Stomach (tissue), 9 donors: Measurements from ENCODE around the gene C20orf202. TPM values are rescaled to one million over a fixed set of nuclear protein-coding genes. Genes with fewer than 3 reads are reported as not detected.

Experiments used
- DNase-seq, 2 donors: peaks; one replicate each; pipeline versions ENCODE4 v3.0.0 to v3.0.0-alpha.2; 2013 to 2019
- H3K27ac ChIP-seq, 5 donors: fragments of 200-600 bp in 4 of 5; sonication (generic) in 4 of 5; one replicate each; pipeline ENCODE4 v1.5.1; 2013 to 2019; ENCODE audit warnings: mild to moderate bottlenecking in 1 of 5, moderate library complexity in 1 of 5
- H3K27me3 ChIP-seq, 3 donors: fragments of 200-600 bp; sonication (generic); one replicate each; pipeline ENCODE4 v1.5.1; 2017 to 2019; ENCODE audit warnings: mixed run types in 1 of 3
- H3K36me3 ChIP-seq, 4 donors: fragments of 200-600 bp; sonication (generic); 1 replicate in 3 of 4; 2 replicates in 1 of 4; pipeline ENCODE4 v1.5.1; 2016 to 2019
- H3K4me1 ChIP-seq, 4 donors: fragments of 200-600 bp; sonication (generic); one replicate each; pipeline ENCODE4 v1.5.1; 2016 to 2019
- H3K4me3 ChIP-seq, 4 donors: fragments of 200-600 bp; sonication (generic) in 3 of 4; one replicate each; pipeline ENCODE4 v1.5.1; 2016 to 2019; ENCODE audit warnings: mild to moderate bottlenecking in 1 of 4
- H3K9me3 ChIP-seq, 4 donors: fragments of 200-600 bp; sonication (generic); one replicate each; pipeline ENCODE4 v1.5.1; 2016 to 2019
- EP300 ChIP-seq: sonication (generic); formaldehyde crosslinking; IDR thresholded peaks from one replicate; pipeline ENCODE4 v1.6.1; 2017; ENCODE audit warnings: antibody characterized with exemption
- POLR2A ChIP-seq, 4 donors: fragments of 450-650 bp; IDR thresholded peaks; one replicate each; pipeline ENCODE4 v1.6.1; 2016; ENCODE audit warnings: antibody characterized with exemption in 4 of 4, control low read depth in 2 of 4, mild to moderate bottlenecking in 1 of 4, moderate library complexity in 1 of 4
- POLR2AphosphoS5 ChIP-seq, 3 donors: sonication (generic); formaldehyde crosslinking; IDR thresholded peaks; one replicate each; pipeline ENCODE4 v1.6.1; 2016; ENCODE audit warnings: antibody characterized with exemption in 3 of 3
- WGBS, 5 donors: extraction: QIAGEN DNeasy Blood & Tissue Kit in 3 of 5; methylation state at CpG; one replicate each; pipeline versions ENCODE4 v1.1.5 to v1.1.7; 2013 to 2018; 5-methylcytosine and 5-hydroxymethylcytosine counted together
- intact Hi-C: fragments of 100-400 bp; cut with DNase I; formaldehyde crosslinking; loops from one replicate; pipeline ENCODE4 v1.15.1; 2023; ENCODE audit warnings: low total_unique reads
- polyA plus RNA-seq, 3 donors: library from polyadenylated mRNA; stranded (reverse); fragments of 200-250 nt; gene quantifications; one replicate each; pipeline ENCODE4 v1.2.3, GENCODE V29; 2013
- total RNA-seq, 5 donors: library from RNA; depleted of rRNA; stranded (reverse); fragments of >200 nt; gene quantifications; one replicate each; pipeline versions ENCODE4 v1.1.0 to v1.2.3, GENCODE V29; 2014 to 2016
- TF ChIP-seq, protein P1 (sequence below), 7 experiments: fragments of 450-650 bp in 4 of 7; fragments of 200-600 bp in 3 of 7; sonication (generic) in 3 of 7; IDR thresholded peaks; one replicate each; pipeline ENCODE4 v1.5.1; 2016 to 2019; ENCODE audit warnings: antibody characterized with exemption in 7 of 7, control low read depth in 2 of 7, mild to moderate bottlenecking in 1 of 7
- donor health status: healthy with polysubstance abuse.
- donor health status: Bipolar disorder and iron deficiency.
- donor health status: healthy.

The C20orf202 gene
- total and polyA plus RNA-seq, 8 donors, result 0.05 TPM; not detected in 7

DNA sequence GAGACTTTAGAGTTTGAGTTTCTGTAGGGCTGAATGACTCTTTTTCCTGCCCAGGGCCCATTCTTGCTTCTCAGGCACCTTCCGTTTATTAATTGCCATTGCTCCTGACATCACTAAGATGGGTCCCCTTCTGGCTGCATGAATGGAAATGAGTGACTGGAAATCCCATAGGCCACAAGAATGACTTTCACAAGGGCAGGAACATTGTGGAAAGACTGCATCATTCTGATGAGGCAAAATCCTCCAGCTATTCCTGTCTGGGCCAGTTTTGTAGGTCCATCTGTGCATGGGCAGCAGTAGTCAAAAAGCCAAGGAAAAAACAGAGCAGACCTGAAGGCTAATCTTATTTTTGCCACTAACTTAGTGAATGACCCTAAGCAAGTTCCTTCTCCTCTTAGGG is 37.7 kb upstream of the C20orf202 start:
- Histone ChIP-seq H3K9me3 (no peaks in the 10 kb centered on the region), H3K4me1 (no peaks in the 10 kb centered on the region), H3K27me3 (no peaks in the 10 kb centered on the region), H3K27ac (no peak overlapping the region), H3K36me3 (peaks cover 78 to 100% (median 99%) of the 10 kb centered on the region in 4 donors), H3K4me3 (no peak overlapping the region)
- no peak for DNase-seq
- TF ChIP-seq POLR2A (IDR thresholded peaks at IDR 0.05), result no peak
- no peak for TF ChIP-seq EP300
- TF ChIP-seq, protein P1, sequence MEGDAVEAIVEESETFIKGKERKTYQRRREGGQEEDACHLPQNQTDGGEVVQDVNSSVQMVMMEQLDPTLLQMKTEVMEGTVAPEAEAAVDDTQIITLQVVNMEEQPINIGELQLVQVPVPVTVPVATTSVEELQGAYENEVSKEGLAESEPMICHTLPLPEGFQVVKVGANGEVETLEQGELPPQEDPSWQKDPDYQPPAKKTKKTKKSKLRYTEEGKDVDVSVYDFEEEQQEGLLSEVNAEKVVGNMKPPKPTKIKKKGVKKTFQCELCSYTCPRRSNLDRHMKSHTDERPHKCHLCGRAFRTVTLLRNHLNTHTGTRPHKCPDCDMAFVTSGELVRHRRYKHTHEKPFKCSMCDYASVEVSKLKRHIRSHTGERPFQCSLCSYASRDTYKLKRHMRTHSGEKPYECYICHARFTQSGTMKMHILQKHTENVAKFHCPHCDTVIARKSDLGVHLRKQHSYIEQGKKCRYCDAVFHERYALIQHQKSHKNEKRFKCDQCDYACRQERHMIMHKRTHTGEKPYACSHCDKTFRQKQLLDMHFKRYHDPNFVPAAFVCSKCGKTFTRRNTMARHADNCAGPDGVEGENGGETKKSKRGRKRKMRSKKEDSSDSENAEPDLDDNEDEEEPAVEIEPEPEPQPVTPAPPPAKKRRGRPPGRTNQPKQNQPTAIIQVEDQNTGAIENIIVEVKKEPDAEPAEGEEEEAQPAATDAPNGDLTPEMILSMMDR (IDR thresholded peaks at IDR 0.05), result no peak
- no peak for TF ChIP-seq POLR2AphosphoS5 (IDR thresholded peaks at IDR 0.05)
- 92 to 100% (median 97%) methylated on average over 1 of the region's 1 CpG for WGBS, 5 donors
- intact Hi-C loops, result no loop called here

DNA sequence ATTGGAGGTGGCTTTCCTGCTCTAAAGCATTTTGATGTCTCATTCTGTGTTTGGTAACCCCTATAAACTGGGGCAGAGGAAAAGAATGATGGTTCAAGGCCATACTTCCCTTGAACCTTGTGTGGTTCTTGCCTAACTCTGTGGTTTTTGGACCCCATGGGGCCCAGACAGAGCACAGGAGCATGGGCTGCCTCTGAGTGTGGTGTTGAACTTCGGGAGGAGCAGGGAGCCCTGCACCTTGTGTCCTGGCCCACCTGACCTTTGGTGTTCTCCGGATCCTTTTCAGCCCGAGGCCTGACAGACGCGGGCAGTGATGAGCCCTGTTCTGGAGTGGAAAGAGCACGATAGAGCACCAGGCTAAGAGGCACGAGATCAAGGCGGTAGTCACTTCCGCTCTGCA is 37.3 kb upstream of the C20orf202 start:
- Histone ChIP-seq H3K4me3 (no peak overlapping the region), H3K4me1 (no peaks in the 10 kb centered on the region), H3K27me3 (no peaks in the 10 kb centered on the region), H3K36me3 (peaks cover 78 to 100% (median 99%) of the 10 kb centered on the region in 4 donors), H3K9me3 (no peaks in the 10 kb centered on the region), H3K27ac (no peak overlapping the region)
- intact Hi-C loops, result no loop called here
- 89 to 97% (median 96%) methylated on average over 9 of the region's 9 CpGs for WGBS, 5 donors
- TF ChIP-seq POLR2A (IDR thresholded peaks at IDR 0.05) (no peak), EP300 (no peak), POLR2AphosphoS5 (IDR thresholded peaks at IDR 0.05) (no peak)
- TF ChIP-seq, protein P1 (IDR thresholded peaks at IDR 0.05), result no peak
- DNase-seq, result no peak

DNA sequence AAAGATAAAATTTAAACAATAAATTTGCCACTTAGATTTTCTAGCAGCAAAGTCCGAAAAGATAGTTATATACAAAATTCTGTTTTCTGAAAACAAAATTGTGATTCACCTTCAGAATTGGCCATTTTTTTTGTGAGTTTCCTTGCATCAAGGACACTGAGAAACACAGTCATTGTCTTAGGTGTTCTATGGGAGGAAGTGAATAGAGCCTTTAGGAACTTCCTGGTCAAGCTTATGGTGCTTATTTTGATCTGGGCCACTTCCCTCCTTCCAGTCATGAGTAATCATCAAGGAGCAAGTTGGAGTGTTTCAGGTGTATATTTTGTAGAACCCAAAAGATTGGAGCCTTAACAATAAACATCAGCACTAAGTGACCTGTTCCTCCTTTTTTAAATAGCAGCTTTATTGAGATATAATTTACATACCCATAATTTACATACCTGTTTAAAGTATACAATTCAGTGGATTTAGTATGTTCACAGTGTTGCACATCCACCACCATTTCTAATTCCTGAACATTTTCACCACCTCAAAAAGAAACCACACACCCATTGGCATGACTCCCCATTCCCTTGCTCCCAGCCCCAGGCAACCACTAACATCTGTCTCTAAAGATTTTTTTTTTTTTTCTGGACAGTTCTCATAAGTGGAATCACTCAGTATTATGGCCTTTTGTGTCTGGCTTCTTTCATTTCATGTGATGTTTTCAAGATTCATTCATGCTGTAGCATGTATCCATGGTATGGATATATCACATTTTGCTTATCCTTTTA is 36.1 kb upstream of the C20orf202 start:
- peaks cover 76 to 100% (median 98%) of the 10 kb centered on the region in 4 donors for H3K36me3 ChIP-seq
- WGBS, 5 donors, result 86 to 100% (median 94%) methylated on average over 1 of the region's 1 CpG

DNA sequence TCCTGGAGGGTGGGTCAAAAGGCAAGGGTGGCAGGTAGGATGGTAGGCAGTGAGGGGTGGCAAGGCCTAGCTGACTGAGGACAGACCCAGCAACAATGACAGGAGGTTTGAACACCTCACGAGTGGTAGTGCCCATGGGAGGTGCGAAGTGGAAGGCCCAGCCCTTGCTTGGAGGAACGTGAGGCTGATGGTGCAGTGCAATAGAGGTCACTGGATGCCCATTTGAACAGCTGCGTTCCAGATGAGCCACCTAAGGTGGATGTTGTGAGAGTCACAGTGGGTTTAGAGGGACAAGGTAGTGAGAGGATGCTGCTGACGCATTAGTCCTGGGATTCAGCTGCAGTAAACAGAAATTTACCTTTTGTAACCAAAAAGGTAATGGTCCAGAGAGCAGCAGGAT is 34.0 kb upstream of the C20orf202 start:
- TF ChIP-seq POLR2AphosphoS5 (IDR thresholded peaks at IDR 0.05) (no peak), EP300 (no peak), POLR2A (IDR thresholded peaks at IDR 0.05) (no peak)
- TF ChIP-seq, protein P1 (IDR thresholded peaks at IDR 0.05), result no peak
- no peaks in the 10 kb centered on the region for H3K27me3 ChIP-seq
- H3K4me1 ChIP-seq, result no peaks in the 10 kb centered on the region
- intact Hi-C loops, result no loop called here
- DNase-seq, result no peak
- no peak overlapping the region for H3K27ac ChIP-seq
- H3K9me3 ChIP-seq, result no peaks in the 10 kb centered on the region
- WGBS, 5 donors, result 93 to 96% (median 95%) methylated on average over 5 of the region's 5 CpGs
- peaks cover 62 to 100% (median 98%) of the 10 kb centered on the region in 4 donors for H3K36me3 ChIP-seq
- no peak overlapping the region for H3K4me3 ChIP-seq

More for the DNA sequence above, 36.1 kb upstream of the C20orf202 start:
- intact Hi-C loops, result no loop called here
- no peaks in the 10 kb centered on the region for H3K9me3 ChIP-seq
- TF ChIP-seq, protein P1 (IDR thresholded peaks at IDR 0.05), result no peak
- TF ChIP-seq EP300 (no peak), POLR2AphosphoS5 (IDR thresholded peaks at IDR 0.05) (no peak), POLR2A (IDR thresholded peaks at IDR 0.05) (no peak)
- no peaks in the 10 kb centered on the region for H3K27me3 ChIP-seq
- H3K4me1 ChIP-seq, result no peaks in the 10 kb centered on the region
- no peak overlapping the region for H3K27ac ChIP-seq
- no peak for DNase-seq
- no peak overlapping the region for H3K4me3 ChIP-seq
